Measurements from ENCODE around the gene FGFRL1. TPM values are rescaled to one million over a fixed set of nuclear protein-coding genes. Genes with fewer than 3 reads are reported as not detected.

Gene FGFRL1
- polyA plus RNA-seq, 1 donor (not counting 4 experiments of a cell fraction or from before 2014, with no cell fraction given): 2.8 TPM

GRCh38 chr4:1011666-1012033 lies 224 bp downstream of the FGFRL1 start:
- FAIRE-seq (no peak), DNase-seq (ENCODE audit: low read depth, low spot score) (no peak)
- Histone ChIP-seq H3K9ac (ENCODE audit: control insufficient read depth, extremely low read depth, insufficient read depth, low read length) (no peak overlapping the region), H3K4me2 (ENCODE audit: control insufficient read depth, extremely low read depth, insufficient read depth, low read depth, low read length) (no peak overlapping the region), H3K79me2 (ENCODE audit: control insufficient read depth, insufficient read depth, low read length) (no peaks in the 10 kb centered on the region), H3K27ac (ENCODE audit: control insufficient read depth, insufficient read depth, low read length) (no peak overlapping the region), H3K36me3 (ENCODE audit: control insufficient read depth in 2 of 2, extremely low read depth in 1 of 2, insufficient read depth in 2 of 2, low read length in 2 of 2) (no peaks in the 10 kb centered on the region), H3K9me1 (ENCODE audit: control insufficient read depth, extremely low read depth, insufficient read depth, low read length) (no peaks in the 10 kb centered on the region), H3K4me3 (ENCODE audit: control insufficient read depth in 2 of 3, extremely low read depth in 1 of 3, insufficient read depth in 2 of 3, low read depth in 1 of 3, low read length in 3 of 3) (peak overlapping the region in 1 of 3 experiments; percentile 40), H4K20me1 (ENCODE audit: control insufficient read depth, extremely low read depth, insufficient read depth, low read length) (peaks cover 2% of the 10 kb centered on the region), H3K4me1 (ENCODE audit: control insufficient read depth, extremely low read depth, insufficient read depth, low read length) (peaks cover 15% of the 10 kb centered on the region), H2AFZ (ENCODE audit: control insufficient read depth, low read length) (no peak overlapping the region), H3K9me3 (ENCODE audit: control insufficient read depth, low read depth, low read length) (no peaks in the 10 kb centered on the region), H3K27me3 (ENCODE audit: control insufficient read depth, extremely low read depth, insufficient read depth, low read length) (peaks cover 22% of the 10 kb centered on the region)
- TF ChIP-seq CTCF (optimal IDR thresholded peaks at IDR 0.05 in 1 of 3, IDR thresholded peaks at IDR 0.05 in 1 of 3, conservative IDR thresholded peaks at IDR 0.05 in 1 of 3; ENCODE audit: extremely low read depth in 1 of 3, insufficient read depth in 2 of 3, low read length in 3 of 3): no peak
- no peak for TF ChIP-seq EZH2 (IDR thresholded peaks at IDR 0.05; ENCODE audit: low read length)
- dilution Hi-C loops (cut with MboI; ENCODE audit: extremely low pct_ligation_motif_present, low sequenced_read_pairs): no loop called here

GRCh38 chr4:1012034-1012739 lies 761 bp downstream of the FGFRL1 start:
- no peaks in the 10 kb centered on the region for H3K9me1 ChIP-seq (ENCODE audit: control insufficient read depth, extremely low read depth, insufficient read depth, low read length)
- H3K79me2 ChIP-seq (ENCODE audit: control insufficient read depth, insufficient read depth, low read length): no peaks in the 10 kb centered on the region
- FAIRE-seq (no peak), DNase-seq (ENCODE audit: low read depth, low spot score) (no peak)
- H3K4me2 ChIP-seq (ENCODE audit: control insufficient read depth, extremely low read depth, insufficient read depth, low read depth, low read length): peak overlapping the region; percentile 51
- H3K4me3 ChIP-seq (ENCODE audit: control insufficient read depth in 2 of 3, extremely low read depth in 1 of 3, insufficient read depth in 2 of 3, low read depth in 1 of 3, low read length in 3 of 3): peak overlapping the region; percentile 40 to 52 (median 42)
- dilution Hi-C loops (cut with MboI; ENCODE audit: extremely low pct_ligation_motif_present, low sequenced_read_pairs): no loop called here
- H4K20me1 ChIP-seq (ENCODE audit: control insufficient read depth, extremely low read depth, insufficient read depth, low read length): peaks cover 2% of the 10 kb centered on the region
- H3K9ac ChIP-seq (ENCODE audit: control insufficient read depth, extremely low read depth, insufficient read depth, low read length): peak overlapping the region; percentile 33
- peaks cover 17% of the 10 kb centered on the region for H3K27me3 ChIP-seq (ENCODE audit: control insufficient read depth, extremely low read depth, insufficient read depth, low read length)
- H3K4me1 ChIP-seq (ENCODE audit: control insufficient read depth, extremely low read depth, insufficient read depth, low read length): peaks cover 15% of the 10 kb centered on the region
- TF ChIP-seq EZH2 (IDR thresholded peaks at IDR 0.05; ENCODE audit: low read length): no peak
- no peak for TF ChIP-seq CTCF (optimal IDR thresholded peaks at IDR 0.05 in 1 of 3, IDR thresholded peaks at IDR 0.05 in 1 of 3, conservative IDR thresholded peaks at IDR 0.05 in 1 of 3; ENCODE audit: extremely low read depth in 1 of 3, insufficient read depth in 2 of 3, low read length in 3 of 3)
- no peaks in the 10 kb centered on the region for H3K9me3 ChIP-seq (ENCODE audit: control insufficient read depth, low read depth, low read length)
- H3K36me3 ChIP-seq (ENCODE audit: control insufficient read depth in 2 of 2, extremely low read depth in 1 of 2, insufficient read depth in 2 of 2, low read length in 2 of 2): no peaks in the 10 kb centered on the region
- H2AFZ ChIP-seq (ENCODE audit: control insufficient read depth, low read length): no peak overlapping the region
- H3K27ac ChIP-seq (ENCODE audit: control insufficient read depth, insufficient read depth, low read length): no peak overlapping the region

Data from keratinocyte (primary cell).